ENCODE measurements around the gene GPR161.

The GPR161 gene

GRCh38 chr1:168045311-168045710, 91.4 kb downstream of the GPR161 start:
- no peaks in the 10 kb centered on the region for H3K27me3 Mint-ChIP-seq
- H3K27ac Mint-ChIP-seq = no peak overlapping the region
- no peak overlapping the region for H3K4me3 Mint-ChIP-seq
- H3K9me3 Mint-ChIP-seq = no peaks in the 10 kb centered on the region
- no peaks in the 10 kb centered on the region for H3K4me1 Mint-ChIP-seq
- DNase-seq = no peak
- CTCF ChIA-PET = no interaction called here
- peaks cover 17% of the 10 kb centered on the region for H3K36me3 Mint-ChIP-seq

DNA sequence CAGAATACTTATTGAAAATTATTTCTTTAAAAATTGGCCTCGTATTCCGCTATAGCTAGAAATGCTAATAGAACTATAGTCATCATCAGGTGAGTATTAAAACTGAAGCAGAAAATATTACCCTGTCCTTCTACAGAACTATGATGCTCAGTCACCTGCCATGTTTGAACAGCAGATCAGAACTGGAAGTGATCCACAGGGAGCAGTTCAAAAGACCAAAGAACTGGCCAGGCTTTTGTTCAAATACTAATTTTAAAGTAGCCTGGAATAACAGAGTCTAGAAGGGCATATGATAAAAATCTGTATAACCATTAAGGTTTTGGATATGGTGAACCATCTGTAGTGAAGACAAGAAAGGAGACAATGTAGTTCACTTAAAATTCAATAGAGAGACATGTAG, 94.4 kb downstream of the GPR161 start:
- Mint-ChIP-seq H3K27ac (no peak overlapping the region), H3K27me3 (no peaks in the 10 kb centered on the region), H3K4me3 (no peak overlapping the region), H3K4me1 (no peaks in the 10 kb centered on the region), H3K36me3 (peaks cover 14% of the 10 kb centered on the region), H3K9me3 (no peaks in the 10 kb centered on the region)
- DNase-seq = no peak
- CTCF ChIA-PET = no interaction called here

GRCh38 chr1:168035345-168035744, 101.4 kb downstream of the GPR161 start:
- no peak overlapping the region for H3K27ac Mint-ChIP-seq
- CTCF ChIA-PET = no interaction called here
- H3K9me3 Mint-ChIP-seq = no peaks in the 10 kb centered on the region
- no peaks in the 10 kb centered on the region for H3K36me3 Mint-ChIP-seq
- DNase-seq = no peak
- H3K4me3 Mint-ChIP-seq = no peak overlapping the region
- H3K27me3 Mint-ChIP-seq = no peaks in the 10 kb centered on the region
- H3K4me1 Mint-ChIP-seq = no peaks in the 10 kb centered on the region

GRCh38 chr1:168032029-168032428, 104.7 kb downstream of the GPR161 start:
- CTCF ChIA-PET = no interaction called here
- DNase-seq = no peak
- Mint-ChIP-seq H3K27me3 (no peaks in the 10 kb centered on the region), H3K4me1 (no peaks in the 10 kb centered on the region), H3K27ac (no peak overlapping the region), H3K4me3 (no peak overlapping the region), H3K9me3 (no peaks in the 10 kb centered on the region), H3K36me3 (no peaks in the 10 kb centered on the region)

DNA sequence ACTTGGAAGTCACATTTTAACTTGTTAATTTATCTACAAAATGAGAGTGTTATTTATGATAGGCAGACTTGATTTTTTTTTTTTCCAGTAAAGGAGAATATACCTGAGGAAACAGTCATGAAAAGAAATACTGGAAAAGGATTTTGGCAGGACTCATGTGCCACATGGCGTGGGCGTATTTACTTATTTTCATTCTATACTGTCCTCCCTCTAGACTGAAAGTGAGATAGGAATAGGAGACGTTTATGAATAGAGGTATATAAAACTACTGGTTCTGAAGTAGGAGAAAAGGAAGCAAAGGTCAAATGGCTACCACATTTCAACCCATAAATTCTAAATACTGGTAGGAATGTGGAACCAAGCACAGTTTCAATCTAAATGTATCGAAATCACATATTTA, 105.1 kb downstream of the GPR161 start:
- CTCF ChIA-PET = no interaction called here
- no peaks in the 10 kb centered on the region for H3K4me1 Mint-ChIP-seq
- no peaks in the 10 kb centered on the region for H3K36me3 Mint-ChIP-seq
- H3K4me3 Mint-ChIP-seq = no peak overlapping the region
- H3K27me3 Mint-ChIP-seq = no peaks in the 10 kb centered on the region
- H3K27ac Mint-ChIP-seq = no peak overlapping the region
- no peaks in the 10 kb centered on the region for H3K9me3 Mint-ChIP-seq
- DNase-seq = no peak

- H3K27ac Mint-ChIP-seq = no peak overlapping the region
- DNase-seq = no peak
- H3K27me3 Mint-ChIP-seq = no peaks in the 10 kb centered on the region
- no peaks in the 10 kb centered on the region for H3K36me3 Mint-ChIP-seq
- H3K4me3 Mint-ChIP-seq = no peak overlapping the region
- no peaks in the 10 kb centered on the region for H3K9me3 Mint-ChIP-seq
- H3K4me1 Mint-ChIP-seq = no peaks in the 10 kb centered on the region
- CTCF ChIA-PET = no interaction called here
Observed at GRCh38 chr1:168031198-168031597, 105.5 kb downstream of the GPR161 start.
